ENCODE data around the gene CFAP91.

CFAP91 gene

DNA sequence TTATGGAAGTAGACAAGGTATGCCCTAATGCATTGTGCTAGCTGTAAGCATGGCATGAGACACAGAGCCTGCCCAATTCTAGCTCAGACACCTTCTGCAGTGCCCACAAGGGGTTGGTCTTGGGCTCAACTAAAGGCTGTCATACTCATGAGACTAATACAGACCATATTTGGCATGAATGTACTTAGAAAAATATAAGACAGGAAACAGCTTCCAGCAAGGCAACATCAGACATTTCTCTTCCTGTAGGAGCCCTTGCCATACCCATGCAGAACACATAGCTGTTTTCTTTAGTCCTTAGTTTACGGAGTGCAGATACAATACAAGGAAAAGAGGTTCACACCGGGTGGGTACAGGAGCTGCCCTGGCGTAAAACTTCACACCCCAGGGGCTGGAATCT lies 48.6 kb downstream of the CFAP91 start:
- no peak overlapping the region for H2AFZ ChIP-seq (ENCODE audit: low read depth, low read length)
- H3K27me3 ChIP-seq (ENCODE audit: control insufficient read depth in 1 of 2, insufficient read depth in 1 of 2, low read length in 2 of 2): no peaks in the 10 kb centered on the region
- H2BK120ac ChIP-seq (ENCODE audit: low read depth, low read length): no peak overlapping the region
- no peaks in the 10 kb centered on the region for H3K79me1 ChIP-seq (replicated peaks; ENCODE audit: low read length, poor library complexity, severe bottlenecking)
- H3K9ac ChIP-seq (ENCODE audit: low read length): no peak overlapping the region
- no peak overlapping the region for H2BK5ac ChIP-seq (ENCODE audit: low read depth, low read length, poor library complexity, severe bottlenecking)
- no peaks in the 10 kb centered on the region for H3K36me3 ChIP-seq (ENCODE audit: control insufficient read depth in 1 of 2, insufficient read depth in 2 of 2, low read depth in 1 of 2, low read length in 2 of 2)
- H3K4me2 ChIP-seq (ENCODE audit: low read length, poor library complexity, severe bottlenecking): no peak overlapping the region
- WGBS: 84% methylated on average over 3 of the region's 3 CpGs
- no peak overlapping the region for H3K18ac ChIP-seq (ENCODE audit: low read depth in 1 of 2, low read length in 2 of 2)
- no peak overlapping the region for H4K91ac ChIP-seq (ENCODE audit: low read length)
- no peak overlapping the region for H3K4me3 ChIP-seq (ENCODE audit: insufficient read depth in 1 of 2, low read depth in 1 of 2, low read length in 2 of 2)
- H4K8ac ChIP-seq (ENCODE audit: low read length): no peak overlapping the region
- no peak overlapping the region for H2BK12ac ChIP-seq (ENCODE audit: low read length in 2 of 2)
- no peak overlapping the region for H3K14ac ChIP-seq (ENCODE audit: low read length in 2 of 2)
- H3K4ac ChIP-seq (ENCODE audit: low read depth in 1 of 2, low read length in 2 of 2): no peak overlapping the region
- H3K27ac ChIP-seq (ENCODE audit: low read length, poor library complexity, severe bottlenecking): no peak overlapping the region
- no peak overlapping the region for H2AK5ac ChIP-seq (ENCODE audit: low read length, severe bottlenecking)
- no peak overlapping the region for H2BK15ac ChIP-seq (ENCODE audit: low read depth, poor library complexity, severe bottlenecking)
- peaks cover 3% of the 10 kb centered on the region for H3K4me1 ChIP-seq (ENCODE audit: control insufficient read depth, insufficient read depth, low read depth, low read length)
- peaks cover 28% of the 10 kb centered on the region for H3K9me3 ChIP-seq (ENCODE audit: control insufficient read depth, low read length)
- no peak overlapping the region for H3K23ac ChIP-seq (ENCODE audit: low read length in 2 of 2)
- DNase-seq: no peak

All from mesenchymal stem cell (in vitro differentiated cells and primary cell).